ENCODE measurements around the gene HAP1. TPM values are rescaled to one million over a fixed set of nuclear protein-coding genes. Genes with fewer than 3 reads are reported as not detected.

The HAP1 gene
- total RNA-seq, 1 experiment from 2014 or later: 11.6 TPM

DNA sequence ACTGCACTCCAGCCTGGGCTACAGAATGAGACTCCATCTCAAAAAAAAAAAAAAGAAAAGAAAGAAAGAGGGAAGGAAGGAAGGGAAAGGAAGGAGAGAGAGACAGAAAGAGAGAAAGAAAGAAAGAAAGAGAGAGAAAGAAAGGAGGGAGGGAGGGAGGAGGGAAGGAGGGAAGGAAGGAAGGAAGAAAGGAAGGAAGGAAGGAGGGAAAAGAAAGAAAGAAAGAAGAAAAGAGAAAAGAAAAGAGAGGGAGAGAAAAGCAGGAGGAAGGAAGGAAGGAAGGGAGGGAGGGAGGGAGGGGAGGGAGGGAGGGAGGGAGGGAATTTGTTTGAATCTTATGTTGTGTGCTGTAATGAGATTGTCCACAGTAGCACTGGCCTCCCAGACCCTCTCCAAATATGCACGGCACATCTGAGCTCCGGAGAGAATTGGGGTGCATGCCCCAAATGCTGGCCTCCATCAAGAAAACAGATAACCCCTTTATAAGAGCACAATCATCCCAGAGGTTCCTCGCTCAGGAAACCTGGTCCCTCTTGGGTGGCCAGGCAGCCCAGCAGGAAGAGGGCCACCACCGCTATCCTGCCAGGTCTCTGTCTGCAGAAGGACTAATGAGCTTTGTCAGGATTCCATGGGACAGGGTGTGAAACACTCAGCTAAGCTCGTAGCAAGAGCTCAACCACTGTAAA is 54.6 kb downstream of the HAP1 start:
- H3K4me3 ChIP-seq (ENCODE audit: low read depth in 2 of 2, low read length in 2 of 2): no peak overlapping the region
- no peaks in the 10 kb centered on the region for H3K9me3 ChIP-seq (ENCODE audit: control insufficient read depth, insufficient read depth, low read depth, low read length)
- in situ Hi-C loops (cut with HindIII; ENCODE audit: low pct_unique_long_range_greater_than_20kb, low sequenced_read_pairs) (no loop called here), intact Hi-C loops (cut with micrococcal nuclease; ENCODE audit: unreplicated experiment) (no loop called here)
- ChIA-PET CTCF (interaction anchor here (0.6 to 1.2 kb wide), 5 partner anchors 14 to 107 kb away, joined by 3 to 5 read pairs (median 3); partner anchors contain the start of gene JUP), POLR2A (interaction anchor here (0.6 to 2.8 kb wide), 3 partner anchors 9 to 139 kb away, joined by 5 to 22 read pairs (median 9); partner anchors contain the start of gene EIF1)
- no peak overlapping the region for H3K27ac ChIP-seq (ENCODE audit: low read length)
- H3K27me3 ChIP-seq (ENCODE audit: control insufficient read depth, insufficient read depth, low read length): no peaks in the 10 kb centered on the region
- TF ChIP-seq TCF7L2 (IDR thresholded peaks at IDR 0.05; ENCODE audit: low read depth, low read length) (no peak), SIN3A (IDR thresholded peaks at IDR 0.05; ENCODE audit: borderline replicate concordance, insufficient read depth, low read depth, low read length) (no peak), POLR2AphosphoS5 (IDR thresholded peaks at IDR 0.05; ENCODE audit: low read depth, low read length) (no peak)
- TF ChIP-seq, protein P1, sequence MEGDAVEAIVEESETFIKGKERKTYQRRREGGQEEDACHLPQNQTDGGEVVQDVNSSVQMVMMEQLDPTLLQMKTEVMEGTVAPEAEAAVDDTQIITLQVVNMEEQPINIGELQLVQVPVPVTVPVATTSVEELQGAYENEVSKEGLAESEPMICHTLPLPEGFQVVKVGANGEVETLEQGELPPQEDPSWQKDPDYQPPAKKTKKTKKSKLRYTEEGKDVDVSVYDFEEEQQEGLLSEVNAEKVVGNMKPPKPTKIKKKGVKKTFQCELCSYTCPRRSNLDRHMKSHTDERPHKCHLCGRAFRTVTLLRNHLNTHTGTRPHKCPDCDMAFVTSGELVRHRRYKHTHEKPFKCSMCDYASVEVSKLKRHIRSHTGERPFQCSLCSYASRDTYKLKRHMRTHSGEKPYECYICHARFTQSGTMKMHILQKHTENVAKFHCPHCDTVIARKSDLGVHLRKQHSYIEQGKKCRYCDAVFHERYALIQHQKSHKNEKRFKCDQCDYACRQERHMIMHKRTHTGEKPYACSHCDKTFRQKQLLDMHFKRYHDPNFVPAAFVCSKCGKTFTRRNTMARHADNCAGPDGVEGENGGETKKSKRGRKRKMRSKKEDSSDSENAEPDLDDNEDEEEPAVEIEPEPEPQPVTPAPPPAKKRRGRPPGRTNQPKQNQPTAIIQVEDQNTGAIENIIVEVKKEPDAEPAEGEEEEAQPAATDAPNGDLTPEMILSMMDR (IDR thresholded peaks at IDR 0.05): no peak
- TF ChIP-seq, protein P2, sequence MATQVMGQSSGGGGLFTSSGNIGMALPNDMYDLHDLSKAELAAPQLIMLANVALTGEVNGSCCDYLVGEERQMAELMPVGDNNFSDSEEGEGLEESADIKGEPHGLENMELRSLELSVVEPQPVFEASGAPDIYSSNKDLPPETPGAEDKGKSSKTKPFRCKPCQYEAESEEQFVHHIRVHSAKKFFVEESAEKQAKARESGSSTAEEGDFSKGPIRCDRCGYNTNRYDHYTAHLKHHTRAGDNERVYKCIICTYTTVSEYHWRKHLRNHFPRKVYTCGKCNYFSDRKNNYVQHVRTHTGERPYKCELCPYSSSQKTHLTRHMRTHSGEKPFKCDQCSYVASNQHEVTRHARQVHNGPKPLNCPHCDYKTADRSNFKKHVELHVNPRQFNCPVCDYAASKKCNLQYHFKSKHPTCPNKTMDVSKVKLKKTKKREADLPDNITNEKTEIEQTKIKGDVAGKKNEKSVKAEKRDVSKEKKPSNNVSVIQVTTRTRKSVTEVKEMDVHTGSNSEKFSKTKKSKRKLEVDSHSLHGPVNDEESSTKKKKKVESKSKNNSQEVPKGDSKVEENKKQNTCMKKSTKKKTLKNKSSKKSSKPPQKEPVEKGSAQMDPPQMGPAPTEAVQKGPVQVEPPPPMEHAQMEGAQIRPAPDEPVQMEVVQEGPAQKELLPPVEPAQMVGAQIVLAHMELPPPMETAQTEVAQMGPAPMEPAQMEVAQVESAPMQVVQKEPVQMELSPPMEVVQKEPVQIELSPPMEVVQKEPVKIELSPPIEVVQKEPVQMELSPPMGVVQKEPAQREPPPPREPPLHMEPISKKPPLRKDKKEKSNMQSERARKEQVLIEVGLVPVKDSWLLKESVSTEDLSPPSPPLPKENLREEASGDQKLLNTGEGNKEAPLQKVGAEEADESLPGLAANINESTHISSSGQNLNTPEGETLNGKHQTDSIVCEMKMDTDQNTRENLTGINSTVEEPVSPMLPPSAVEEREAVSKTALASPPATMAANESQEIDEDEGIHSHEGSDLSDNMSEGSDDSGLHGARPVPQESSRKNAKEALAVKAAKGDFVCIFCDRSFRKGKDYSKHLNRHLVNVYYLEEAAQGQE (IDR thresholded peaks at IDR 0.05; ENCODE audit: insufficient read depth in 1 of 2, low read depth in 2 of 2, low read length in 1 of 2): no peak
- no peaks in the 10 kb centered on the region for H3K36me3 ChIP-seq (ENCODE audit: control insufficient read depth, insufficient read depth, low read length)
- no TSS peak for BruUV-seq (replicated peaks)
- H3K4me1 ChIP-seq (ENCODE audit: control insufficient read depth, insufficient read depth, low read length): peaks cover 6% of the 10 kb centered on the region
- DNase-seq (ENCODE audit: low read depth, low spot score) (no peak), ATAC-seq (no peak)

DNA sequence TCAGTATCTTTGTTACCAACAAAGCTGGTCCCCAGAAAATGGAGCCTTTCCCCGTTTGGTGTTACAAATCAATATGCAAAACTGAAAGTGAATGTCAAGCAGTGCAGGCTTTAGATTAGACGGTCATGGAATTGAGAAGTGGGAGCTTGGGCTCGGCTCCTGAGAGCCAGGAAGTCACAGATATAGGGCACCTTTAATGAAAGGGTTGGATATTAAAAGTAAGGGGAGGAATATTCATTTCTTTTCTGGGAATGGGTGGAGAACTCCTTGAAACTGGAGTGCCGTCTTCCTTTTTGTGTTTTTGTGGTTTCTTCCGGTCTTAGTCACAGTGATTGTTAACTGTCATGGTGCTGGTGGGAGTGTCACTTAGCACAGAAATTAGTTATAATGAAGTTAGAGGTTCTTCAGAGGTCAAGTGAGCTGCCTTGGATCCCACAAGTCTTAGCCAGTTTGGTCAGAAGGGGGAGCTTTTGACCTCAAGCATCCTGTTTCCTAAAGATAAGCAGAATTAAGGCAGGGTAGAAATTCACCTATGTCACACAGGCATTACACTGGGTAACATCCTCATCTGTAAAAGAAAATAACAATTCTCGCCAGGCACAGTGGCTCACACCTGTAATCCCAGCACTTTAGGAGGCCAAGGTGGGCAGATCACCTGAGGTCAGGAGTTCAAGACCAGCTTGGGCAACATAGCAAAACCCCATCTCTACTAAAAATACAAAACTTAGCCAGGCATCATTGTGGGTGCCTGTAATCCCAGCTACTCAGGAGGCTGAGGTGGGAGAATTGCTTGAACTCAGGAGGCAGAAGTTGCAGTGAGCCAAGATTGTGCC is 55.3 kb downstream of the HAP1 start:
- Histone ChIP-seq H3K27ac (ENCODE audit: low read length) (peak overlapping the region; percentile 60), H3K4me3 (ENCODE audit: low read depth in 2 of 2, low read length in 2 of 2) (peak overlapping the region in 1 of 2 experiments; percentile 13; a peak in 1 of 4 replicates), H3K36me3 (ENCODE audit: control insufficient read depth, insufficient read depth, low read length) (no peaks in the 10 kb centered on the region), H3K27me3 (ENCODE audit: control insufficient read depth, insufficient read depth, low read length) (no peaks in the 10 kb centered on the region), H3K4me1 (ENCODE audit: control insufficient read depth, insufficient read depth, low read length) (peaks cover 6% of the 10 kb centered on the region), H3K9me3 (ENCODE audit: control insufficient read depth, insufficient read depth, low read depth, low read length) (no peaks in the 10 kb centered on the region)
- DNase-seq (ENCODE audit: low read depth, low spot score): no peak
- TF ChIP-seq SIN3A (IDR thresholded peaks at IDR 0.05; ENCODE audit: borderline replicate concordance, insufficient read depth, low read depth, low read length): no peak
- TF ChIP-seq, protein P2 (IDR thresholded peaks at IDR 0.05; ENCODE audit: insufficient read depth in 1 of 2, low read depth in 2 of 2, low read length in 1 of 2): no peak
- no peak for TF ChIP-seq POLR2AphosphoS5 (IDR thresholded peaks at IDR 0.05; ENCODE audit: low read depth, low read length)
- TF ChIP-seq, protein P1 (IDR thresholded peaks at IDR 0.05): no peak
- no peak for TF ChIP-seq TCF7L2 (IDR thresholded peaks at IDR 0.05; ENCODE audit: low read depth, low read length)
- in situ Hi-C loops (cut with HindIII; ENCODE audit: low pct_unique_long_range_greater_than_20kb, low sequenced_read_pairs) (no loop called here), intact Hi-C loops (cut with micrococcal nuclease; ENCODE audit: unreplicated experiment) (no loop called here)
- CTCF ChIA-PET: interaction anchor here (0.7 to 1.2 kb wide), 4 partner anchors 9 to 130 kb away, joined by 3 to 5 read pairs (median 4); partner anchors contain the start of gene EIF1
- ATAC-seq: peak; percentile 47; the same call in 1 of the 2 replicates
- POLR2A ChIA-PET: interaction anchor here (0.6 to 2.8 kb wide), 2 partner anchors 10 to 100 kb away, joined by 5 to 22 read pairs; partner anchors contain the start of gene EIF1
- no TSS peak for BruUV-seq (replicated peaks)

All from Panc1 (cell line).